Stomach (tissue), 4 donors: ENCODE results near the gene FAM221A.

ENCODE experiments used
- CTCF ChIP-seq, 7 experiments: fragments of 450-650 bp in 4 of 7; fragments of 200-600 bp in 3 of 7; sonication (generic) in 3 of 7; IDR thresholded peaks; one replicate each; pipeline ENCODE4 v1.5.1; 2016 to 2019; ENCODE audit warnings: antibody characterized with exemption in 7 of 7, control low read depth in 2 of 7, mild to moderate bottlenecking in 1 of 7
- POLR2A ChIP-seq, 4 donors: fragments of 450-650 bp; IDR thresholded peaks; one replicate each; pipeline ENCODE4 v1.6.1; 2016; ENCODE audit warnings: antibody characterized with exemption in 4 of 4, control low read depth in 2 of 4, mild to moderate bottlenecking in 1 of 4, moderate library complexity in 1 of 4

- TF ChIP-seq CTCF (IDR thresholded peaks at IDR 0.05) (no peak), POLR2A (IDR thresholded peaks at IDR 0.05) (no peak)
These were observed 46.6 kb upstream of the FAM221A start for GRCh38 chr7:23633417-23633816.
